Measurements from ENCODE around the gene DENND1A.

DENND1A gene

GRCh38 chr9:123481209-123481865 is 448.6 kb downstream of the DENND1A start:
- FAIRE-seq: no peak

GRCh38 chr9:123480791-123481190 is 449.1 kb downstream of the DENND1A start:
- no peak for FAIRE-seq

- FAIRE-seq: no peak
Observed at GRCh38 chr9:123480096-123480495, 449.8 kb downstream of the DENND1A start.

GRCh38 chr9:123478967-123479602 is 450.8 kb downstream of the DENND1A start:
- FAIRE-seq: no peak

GRCh38 chr9:123478160-123478559 is 451.8 kb downstream of the DENND1A start:
- FAIRE-seq: no peak

GRCh38 chr9:123475407-123475806 is 454.5 kb downstream of the DENND1A start:
- FAIRE-seq: no peak

GRCh38 chr9:123472862-123473614 is 456.9 kb downstream of the DENND1A start:
- no peak for FAIRE-seq

- FAIRE-seq: no peak
Observed at GRCh38 chr9:123471843-123472570, 457.9 kb downstream of the DENND1A start.

- no peak for FAIRE-seq
Observed at GRCh38 chr9:123470991-123471770, 458.7 kb downstream of the DENND1A start.

GRCh38 chr9:123470121-123470782 is 459.7 kb downstream of the DENND1A start:
- FAIRE-seq: no peak

GRCh38 chr9:123469282-123469681 is 460.6 kb downstream of the DENND1A start:
- FAIRE-seq: no peak

- FAIRE-seq: no peak
Observed at GRCh38 chr9:123468541-123468940, 461.4 kb downstream of the DENND1A start.

GRCh38 chr9:123465304-123465703 is 464.6 kb downstream of the DENND1A start:
- FAIRE-seq: no peak

GRCh38 chr9:123460091-123460490 is 469.8 kb downstream of the DENND1A start:
- no peak for FAIRE-seq

GRCh38 chr9:123457583-123457982 is 472.3 kb downstream of the DENND1A start:
- no peak for FAIRE-seq

- FAIRE-seq: no peak
Observed at GRCh38 chr9:123456011-123456410, 473.9 kb downstream of the DENND1A start.

- FAIRE-seq: no peak
Observed at GRCh38 chr9:123455187-123455586, 474.7 kb downstream of the DENND1A start.

- FAIRE-seq: no peak
Observed at GRCh38 chr9:123454361-123454760, 475.6 kb downstream of the DENND1A start.

GRCh38 chr9:123453831-123454321 is 476.1 kb downstream of the DENND1A start:
- no peak for FAIRE-seq

GRCh38 chr9:123453076-123453667 is 476.8 kb downstream of the DENND1A start:
- FAIRE-seq: no peak

GRCh38 chr9:123450996-123451395 is 478.9 kb downstream of the DENND1A start:
- FAIRE-seq: no peak

All from colon (tissue), 2 donors.